Measurements from ENCODE around the gene DCLK2.

- TF ChIP-seq CTCF (conservative IDR thresholded peaks at IDR 0.05; ENCODE audit: low read depth, low read length) (no peak), MXI1 (IDR thresholded peaks at IDR 0.05; ENCODE audit: borderline replicate concordance, low read depth, low read length) (no peak), RFX5 (IDR thresholded peaks at IDR 0.05; ENCODE audit: low read depth, low read length) (no peak), POLR2A (IDR thresholded peaks at IDR 0.05; ENCODE audit: low read depth, low read length) (no peak), ELK1 (IDR thresholded peaks at IDR 0.05; ENCODE audit: borderline replicate concordance, low read depth, low read length) (no peak), CEBPB (IDR thresholded peaks at IDR 0.05; ENCODE audit: low read depth, low read length) (no peak), USF2 (IDR thresholded peaks at IDR 0.05; ENCODE audit: low read depth, low read length) (no peak), RCOR1 (IDR thresholded peaks at IDR 0.05; ENCODE audit: insufficient replicate concordance, low read length) (no peak), RAD21 (IDR thresholded peaks at IDR 0.05; ENCODE audit: low read length) (no peak)
These were observed 37.6 kb downstream of the DCLK2 start for GRCh38 chr4:150115851-150116250.

All from IMR-90 (cell line).